ENCODE results near the gene SPTLC2. TPM values are rescaled to one million over a fixed set of nuclear protein-coding genes. Genes with fewer than 3 reads are reported as not detected.
A peak's percentile ranks its signal among the peaks of the same experiment; 100 is the strongest.

Gene SPTLC2
- total RNA-seq, 6 experiments from 2014 or later = 51.2 to 59.2 (median 52.3) TPM

GRCh38 chr14:77508249-77508648, 108.2 kb downstream of the SPTLC2 start:
- H3K27ac Mint-ChIP-seq = peak overlapping the region; percentile 2; the same call in 1 of the 2 replicates
- H3K9me3 Mint-ChIP-seq = peaks cover 2% of the 10 kb centered on the region; the same call in 1 of the 2 replicates
- DNase-seq = peak; percentile 58
- H3K27me3 Mint-ChIP-seq (ENCODE audit: insufficient read depth) = peaks cover 2% of the 10 kb centered on the region; the same call in 1 of the 2 replicates
- peaks cover 50% of the 10 kb centered on the region for H3K36me3 Mint-ChIP-seq (ENCODE audit: low read depth)
- TF ChIP-seq, protein P1, sequence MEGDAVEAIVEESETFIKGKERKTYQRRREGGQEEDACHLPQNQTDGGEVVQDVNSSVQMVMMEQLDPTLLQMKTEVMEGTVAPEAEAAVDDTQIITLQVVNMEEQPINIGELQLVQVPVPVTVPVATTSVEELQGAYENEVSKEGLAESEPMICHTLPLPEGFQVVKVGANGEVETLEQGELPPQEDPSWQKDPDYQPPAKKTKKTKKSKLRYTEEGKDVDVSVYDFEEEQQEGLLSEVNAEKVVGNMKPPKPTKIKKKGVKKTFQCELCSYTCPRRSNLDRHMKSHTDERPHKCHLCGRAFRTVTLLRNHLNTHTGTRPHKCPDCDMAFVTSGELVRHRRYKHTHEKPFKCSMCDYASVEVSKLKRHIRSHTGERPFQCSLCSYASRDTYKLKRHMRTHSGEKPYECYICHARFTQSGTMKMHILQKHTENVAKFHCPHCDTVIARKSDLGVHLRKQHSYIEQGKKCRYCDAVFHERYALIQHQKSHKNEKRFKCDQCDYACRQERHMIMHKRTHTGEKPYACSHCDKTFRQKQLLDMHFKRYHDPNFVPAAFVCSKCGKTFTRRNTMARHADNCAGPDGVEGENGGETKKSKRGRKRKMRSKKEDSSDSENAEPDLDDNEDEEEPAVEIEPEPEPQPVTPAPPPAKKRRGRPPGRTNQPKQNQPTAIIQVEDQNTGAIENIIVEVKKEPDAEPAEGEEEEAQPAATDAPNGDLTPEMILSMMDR (IDR thresholded peaks at IDR 0.05) = no peak
- peaks cover 17% of the 10 kb centered on the region for H3K4me1 Mint-ChIP-seq (ENCODE audit: low read depth)
- H3K4me3 Mint-ChIP-seq = no peak overlapping the region

GRCh38 chr14:77507762-77508161, 108.7 kb downstream of the SPTLC2 start:
- peaks cover 2% of the 10 kb centered on the region; the same call in 1 of the 2 replicates for H3K27me3 Mint-ChIP-seq (ENCODE audit: insufficient read depth)
- no peak for DNase-seq
- peaks cover 17% of the 10 kb centered on the region for H3K4me1 Mint-ChIP-seq (ENCODE audit: low read depth)
- H3K4me3 Mint-ChIP-seq = no peak overlapping the region
- peaks cover 54% of the 10 kb centered on the region for H3K36me3 Mint-ChIP-seq (ENCODE audit: low read depth)
- peaks cover 3% of the 10 kb centered on the region; the same call in 1 of the 2 replicates for H3K9me3 Mint-ChIP-seq
- H3K27ac Mint-ChIP-seq = no peak overlapping the region
- TF ChIP-seq, protein P1 (IDR thresholded peaks at IDR 0.05) = no peak

DNA sequence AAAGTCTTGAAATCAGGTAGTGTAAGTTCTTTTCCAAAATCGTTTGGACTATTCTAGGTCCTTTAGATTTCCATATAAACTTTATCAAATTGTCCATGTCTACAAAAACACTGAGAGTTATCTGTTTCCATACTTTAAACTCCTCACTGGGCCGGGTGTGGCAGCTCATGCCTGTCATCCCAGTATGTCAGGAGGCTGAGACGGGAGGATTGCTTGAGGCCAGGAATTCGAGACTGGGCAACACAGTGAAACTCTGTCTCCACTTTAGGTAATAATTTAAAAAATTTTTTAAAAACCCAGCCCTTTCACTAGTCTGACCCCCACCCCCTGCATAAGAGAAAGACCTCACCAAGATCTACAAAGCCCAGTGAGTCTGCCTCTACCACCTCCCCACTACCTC, 111.4 kb downstream of the SPTLC2 start:
- TF ChIP-seq, protein P1 (IDR thresholded peaks at IDR 0.05) = no peak
- peaks cover 40% of the 10 kb centered on the region for H3K36me3 Mint-ChIP-seq (ENCODE audit: low read depth)
- H3K4me3 Mint-ChIP-seq = no peak overlapping the region
- peaks cover 3% of the 10 kb centered on the region; the same call in 1 of the 2 replicates for H3K9me3 Mint-ChIP-seq
- DNase-seq = no peak
- H3K27me3 Mint-ChIP-seq (ENCODE audit: insufficient read depth) = peaks cover 6% of the 10 kb centered on the region
- H3K4me1 Mint-ChIP-seq (ENCODE audit: low read depth) = peaks cover 17% of the 10 kb centered on the region
- no peak overlapping the region for H3K27ac Mint-ChIP-seq

GRCh38 chr14:77503138-77503537, 113.3 kb downstream of the SPTLC2 start:
- H3K36me3 Mint-ChIP-seq (ENCODE audit: low read depth) = peaks cover 37% of the 10 kb centered on the region
- peaks cover 3% of the 10 kb centered on the region; the same call in 1 of the 2 replicates for H3K9me3 Mint-ChIP-seq
- H3K4me1 Mint-ChIP-seq (ENCODE audit: low read depth) = peaks cover 3% of the 10 kb centered on the region
- TF ChIP-seq, protein P1 (IDR thresholded peaks at IDR 0.05) = no peak
- DNase-seq = no peak
- no peak overlapping the region for H3K4me3 Mint-ChIP-seq
- peaks cover 14% of the 10 kb centered on the region for H3K27me3 Mint-ChIP-seq (ENCODE audit: insufficient read depth)
- H3K27ac Mint-ChIP-seq = no peak overlapping the region

- Mint-ChIP-seq H3K27ac (no peak overlapping the region), H3K4me3 (no peak overlapping the region), H3K9me3 (peaks cover 3% of the 10 kb centered on the region; the same call in 1 of the 2 replicates), H3K27me3 (ENCODE audit: insufficient read depth) (peaks cover 20% of the 10 kb centered on the region), H3K36me3 (ENCODE audit: low read depth) (peaks cover 28% of the 10 kb centered on the region), H3K4me1 (ENCODE audit: low read depth) (no peaks in the 10 kb centered on the region)
- DNase-seq = no peak
- TF ChIP-seq, protein P1 (IDR thresholded peaks at IDR 0.05) = no peak
Measured at GRCh38 chr14:77502109-77502782, 114.2 kb downstream of the SPTLC2 start.
